Fibroblast of lung (primary cell): ENCODE measurements around the gene CERS1. TPM values are rescaled to one million over a fixed set of nuclear protein-coding genes. Genes with fewer than 3 reads are reported as not detected.
"Not testable (repeated sequence)": the region's sequence is repeated elsewhere in the genome, so short reads cannot be mapped to it uniquely, and the experiment has no call there.

Source experiments
- DNase-seq, 2 donors: peaks; one replicate each; pipeline versions ENCODE4 v3.0.0 to v3.0.0-alpha.2; 2010; ENCODE audit warnings: low read depth in 2 of 2
- H2AFZ ChIP-seq: 2 replicates; pipeline ENCODE4 v1.5.1; 2012; ENCODE audit warnings: low read length, control low read depth, inconsistent platforms
- H3K27ac ChIP-seq: 2 replicates; pipeline ENCODE4 v1.5.1; 2011; ENCODE audit warnings: low read length, control low read depth; ENCODE audit not compliant: insufficient read depth
- H3K27me3 ChIP-seq: 2 replicates; pipeline ENCODE4 v1.5.1; 2011; ENCODE audit warnings: mild to moderate bottlenecking, low read length; ENCODE audit not compliant: control insufficient read depth, insufficient read depth
- H3K36me3 ChIP-seq: 2 replicates; pipeline ENCODE4 v1.5.1; 2011; ENCODE audit warnings: low read length; ENCODE audit not compliant: control insufficient read depth, insufficient read depth
- H3K4me1 ChIP-seq: 2 replicates; pipeline ENCODE4 v1.5.1; 2011; ENCODE audit warnings: low read length; ENCODE audit not compliant: control insufficient read depth, insufficient read depth; ENCODE audit errors: extremely low read depth
- H3K4me2 ChIP-seq: 2 replicates; pipeline ENCODE4 v1.5.1; 2011; ENCODE audit warnings: low read length, control low read depth; ENCODE audit not compliant: insufficient read depth; ENCODE audit errors: extremely low read depth
- H3K4me3 ChIP-seq, 4 experiments: fragments of 200-600 bp in 1 of 4; sonication (generic) in 1 of 4; replicated peaks in 1 of 4; 2 replicates each; pipeline ENCODE4 v1.5.1; 2011 to 2016; ENCODE audit warnings: low read length in 4 of 4, low read depth in 3 of 4, mild to moderate bottlenecking in 3 of 4, control low read depth in 2 of 4, inconsistent platforms in 1 of 4, mixed read lengths in 1 of 4; ENCODE audit not compliant: insufficient read depth in 1 of 4; ENCODE audit errors: control extremely low read depth in 1 of 4
- H3K79me2 ChIP-seq: 2 replicates; pipeline ENCODE4 v1.5.1; 2012; ENCODE audit warnings: mild to moderate bottlenecking, low read length, inconsistent platforms; ENCODE audit not compliant: control insufficient read depth, insufficient read depth
- H3K9ac ChIP-seq: 2 replicates; pipeline ENCODE4 v1.5.1; 2011; ENCODE audit warnings: mild to moderate bottlenecking, low read length, control low read depth; ENCODE audit not compliant: insufficient read depth
- H3K9me3 ChIP-seq: 2 replicates; pipeline ENCODE4 v1.5.1; 2012; ENCODE audit warnings: low read depth, low read length; ENCODE audit not compliant: control insufficient read depth, insufficient read depth
- H4K20me1 ChIP-seq: 2 replicates; pipeline ENCODE4 v1.5.1; 2011; ENCODE audit warnings: low read length; ENCODE audit not compliant: control insufficient read depth, insufficient read depth; ENCODE audit errors: extremely low read depth
- CTCF ChIP-seq, 2 donors: IDR thresholded peaks in 1 of 2; conservative IDR thresholded peaks in 1 of 2; 1 replicate in 1 of 2; 2 replicates in 1 of 2; pipeline ENCODE4 v1.5.1; 2011 to 2012; ENCODE audit warnings: low read length in 2 of 2, control low read depth in 1 of 2, inconsistent platforms in 1 of 2, low read depth in 1 of 2, mild to moderate bottlenecking in 1 of 2
- EZH2 ChIP-seq: IDR thresholded peaks from 2 replicates; pipeline ENCODE4 v1.5.1; 2012; ENCODE audit warnings: low read length, control low read depth, mild to moderate bottlenecking; ENCODE audit errors: missing control alignments
- polyA plus RNA-seq, 2 donors: library from polyadenylated mRNA; depleted of rRNA in 1 of 2; stranded (reverse) in 1 of 2; unstranded in 1 of 2; fragments of >200 nt; gene quantifications; 2 replicates each; pipeline ENCODE4 v1.2.1, GENCODE V29; 2011 to 2012; ENCODE audit warnings: missing spikeins in 1 of 2
- total RNA-seq: library from RNA; depleted of rRNA; stranded (reverse); fragments of >200 nt; gene quantifications from 2 replicates; pipeline ENCODE4 v1.2.1, GENCODE V29; 2014

Gene CERS1
- total and polyA plus RNA-seq, 2 donors (not counting 1 experiment from before 2014, with no cell fraction given), result 0.23 to 1.7 TPM

- H3K9ac ChIP-seq, result no peak overlapping the region
- H2AFZ ChIP-seq, result no peak overlapping the region
- TF ChIP-seq CTCF (conservative IDR thresholded peaks at IDR 0.05 in 1 of 2, IDR thresholded peaks at IDR 0.05 in 1 of 2; ENCODE audit: low read depth in 1 of 2, low read length in 2 of 2) (no peak), EZH2 (no peak)
- H3K4me2 ChIP-seq, result no peak overlapping the region
- no peaks in the 10 kb centered on the region for H3K9me3 ChIP-seq
- DNase-seq, result no peak
- no peaks in the 10 kb centered on the region for H3K27me3 ChIP-seq
- H3K27ac ChIP-seq, result no peak overlapping the region
- no peak overlapping the region for H3K4me3 ChIP-seq
- H3K36me3 ChIP-seq, result peaks cover 33% of the 10 kb centered on the region
- no peaks in the 10 kb centered on the region for H3K4me1 ChIP-seq
- no peaks in the 10 kb centered on the region for H4K20me1 ChIP-seq
- no peaks in the 10 kb centered on the region for H3K79me2 ChIP-seq
These were observed 7.4 kb upstream of the CERS1 start for GRCh38 chr19:18903156-18904037.

- not testable (repeated sequence) for H3K27me3 ChIP-seq, H2AFZ ChIP-seq, H3K4me1 ChIP-seq, H3K9ac ChIP-seq, H3K4me3 ChIP-seq, H3K4me2 ChIP-seq, H3K79me2 ChIP-seq, DNase-seq, H4K20me1 ChIP-seq, H3K9me3 ChIP-seq, H3K27ac ChIP-seq
- peaks cover 31% of the 10 kb centered on the region for H3K36me3 ChIP-seq
These were observed 6.6 kb upstream of the CERS1 start for GRCh38 chr19:18902519-18902918.

- peaks cover 4% of the 10 kb centered on the region for H3K27me3 ChIP-seq
- H3K36me3 ChIP-seq, result peaks cover 22% of the 10 kb centered on the region
- no peak overlapping the region for H3K27ac ChIP-seq
- no peaks in the 10 kb centered on the region for H3K9me3 ChIP-seq
- no peaks in the 10 kb centered on the region for H4K20me1 ChIP-seq
- H2AFZ ChIP-seq, result no peak overlapping the region
- H3K4me2 ChIP-seq, result no peak overlapping the region
- DNase-seq, result no peak
- no peaks in the 10 kb centered on the region for H3K79me2 ChIP-seq
- no peak overlapping the region for H3K4me3 ChIP-seq
- TF ChIP-seq CTCF (conservative IDR thresholded peaks at IDR 0.05 in 1 of 2, IDR thresholded peaks at IDR 0.05 in 1 of 2; ENCODE audit: low read depth in 1 of 2, low read length in 2 of 2) (no peak), EZH2 (no peak)
- no peak overlapping the region for H3K9ac ChIP-seq
- peaks cover 2% of the 10 kb centered on the region for H3K4me1 ChIP-seq
These were observed 5.5 kb upstream of the CERS1 start for GRCh38 chr19:18901491-18901890.
